NCI-H146 treated with DMSO at 0.1 percent for 48 hours (cell line): ENCODE measurements around the gene GATA3.
A peak's percentile ranks its signal among the peaks of the same experiment; 100 is the strongest.
"Not testable (repeated sequence)": the region's sequence is repeated elsewhere in the genome, so short reads cannot be mapped to it uniquely, and the experiment has no call there.

Source experiments
- DNase-seq: peaks from one replicate; lab custom pipeline; 2025; ENCODE audit not compliant: unreplicated experiment; lab: John Stamatoyannopoulos, UW

GATA3 gene

DNA sequence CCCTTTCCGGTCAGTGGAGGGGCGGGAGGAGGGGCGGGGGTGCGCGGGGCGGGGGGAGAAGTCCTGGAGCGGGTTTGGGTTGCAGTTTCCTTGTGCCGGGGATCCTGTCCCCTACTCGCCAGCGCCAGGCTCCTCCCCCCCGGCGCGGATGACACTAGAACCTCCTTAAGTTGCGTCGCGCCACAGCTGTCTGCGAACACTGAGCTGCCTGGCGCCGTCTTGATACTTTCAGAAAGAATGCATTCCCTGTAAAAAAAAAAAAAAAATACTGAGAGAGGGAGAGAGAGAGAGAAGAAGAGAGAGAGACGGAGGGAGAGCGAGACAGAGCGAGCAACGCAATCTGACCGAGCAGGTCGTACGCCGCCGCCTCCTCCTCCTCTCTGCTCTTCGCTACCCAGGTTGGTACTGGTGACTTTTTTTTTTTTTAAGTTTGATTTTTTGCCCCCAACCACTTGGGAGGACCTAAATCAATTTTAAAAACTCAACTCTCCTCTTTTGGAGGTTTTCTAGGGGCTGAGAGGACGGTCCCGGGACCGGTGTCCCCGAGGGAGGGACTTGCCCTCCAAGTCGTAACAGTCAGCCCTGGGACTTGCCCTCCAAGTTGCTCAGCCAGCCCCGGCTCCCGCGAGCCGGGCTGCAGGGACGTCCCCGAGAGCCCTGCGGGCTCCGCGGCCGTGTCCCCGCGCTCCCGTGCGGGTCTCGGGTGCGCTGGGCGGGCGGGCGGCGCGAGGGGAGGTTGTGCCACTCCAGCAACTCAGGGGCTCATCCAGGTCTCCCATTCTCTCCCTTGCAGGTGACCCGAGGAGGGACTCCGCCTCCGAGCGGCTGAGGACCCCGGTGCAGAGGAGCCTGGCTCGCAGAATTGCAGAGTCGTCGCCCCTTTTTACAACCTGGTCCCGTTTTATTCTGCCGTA is at the start of gene GATA3:
GATA3 (plus strand) TSS at position 195 of the 914 bp plus-strand sequence. CDS start 968 bp downstream, outside the sequence.
- DNase-seq: no peak

DNA sequence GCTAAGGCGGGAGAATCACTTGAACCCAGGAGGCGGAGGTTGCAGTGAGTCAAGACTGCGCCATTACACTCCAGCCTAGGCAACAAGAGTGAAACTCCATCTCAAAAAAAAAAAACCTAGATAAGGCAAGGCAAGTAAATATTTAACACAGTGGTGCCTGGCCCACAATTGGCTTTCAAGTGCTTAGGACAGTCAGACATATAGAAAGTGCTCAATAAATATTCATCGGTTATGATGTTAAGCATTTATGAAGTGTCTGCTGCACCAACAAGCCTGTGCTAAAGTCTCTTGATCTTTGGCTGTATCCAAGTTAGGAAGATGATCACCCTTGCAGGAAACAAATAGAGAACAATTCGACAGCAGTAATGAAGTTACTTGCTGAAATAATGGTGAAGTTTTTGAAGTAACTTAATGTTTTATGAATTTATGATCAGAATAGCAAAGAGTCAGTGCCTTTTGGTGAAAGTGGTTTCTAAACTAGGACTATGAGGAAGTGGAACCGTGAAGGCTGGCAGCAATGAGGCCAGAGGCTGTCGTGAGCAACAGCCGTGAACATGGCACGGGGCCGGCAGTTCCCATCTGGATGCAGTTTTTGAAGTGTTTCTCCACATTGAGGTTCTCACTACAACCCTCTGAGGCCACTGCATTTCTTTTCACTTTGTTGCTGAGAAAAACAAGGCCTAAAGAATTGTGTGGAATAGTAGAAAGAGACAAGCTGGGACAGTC is 48.1 kb upstream of the GATA3 start:
- no peak for DNase-seq

DNA sequence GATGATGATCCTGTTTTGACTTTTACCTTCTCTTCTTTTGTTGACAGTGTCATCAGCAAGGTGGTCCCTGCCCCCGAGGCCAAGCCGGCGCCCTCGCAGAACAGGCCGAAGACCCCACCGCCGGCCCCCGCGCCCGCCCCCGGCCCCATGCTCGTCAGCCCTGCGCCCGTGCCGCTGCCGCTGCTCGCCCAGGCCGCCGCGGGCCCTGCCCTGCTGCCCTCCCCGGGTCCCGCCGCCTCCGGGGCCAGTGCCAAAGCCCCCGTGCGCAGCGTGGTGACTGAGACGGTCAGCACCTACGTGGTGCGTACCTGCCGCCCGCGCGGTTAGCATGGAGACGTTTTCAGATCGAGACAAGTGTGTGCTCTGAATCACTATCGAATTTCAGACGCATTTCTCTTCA is 45.5 kb upstream of the GATA3 start:
- DNase-seq: no peak

DNA sequence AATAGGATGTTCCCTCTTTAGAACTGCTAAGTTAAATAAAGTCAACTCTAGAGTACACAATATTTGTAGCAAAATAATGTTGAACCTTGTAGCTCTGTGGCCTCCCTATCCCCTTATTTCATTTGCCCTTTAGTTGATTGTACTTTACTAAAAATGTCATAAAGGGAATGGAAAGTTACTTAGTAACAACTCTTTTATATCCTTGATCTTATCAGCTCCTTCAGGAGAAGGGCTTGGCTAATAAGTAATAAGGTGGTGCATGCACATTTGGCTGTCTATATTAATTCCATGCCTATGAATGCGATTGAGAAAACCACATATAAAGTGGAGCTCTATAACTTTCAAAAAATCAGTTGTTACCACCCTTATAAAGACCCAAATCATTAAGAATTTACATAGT is 41.5 kb upstream of the GATA3 start:
- no peak for DNase-seq

DNA sequence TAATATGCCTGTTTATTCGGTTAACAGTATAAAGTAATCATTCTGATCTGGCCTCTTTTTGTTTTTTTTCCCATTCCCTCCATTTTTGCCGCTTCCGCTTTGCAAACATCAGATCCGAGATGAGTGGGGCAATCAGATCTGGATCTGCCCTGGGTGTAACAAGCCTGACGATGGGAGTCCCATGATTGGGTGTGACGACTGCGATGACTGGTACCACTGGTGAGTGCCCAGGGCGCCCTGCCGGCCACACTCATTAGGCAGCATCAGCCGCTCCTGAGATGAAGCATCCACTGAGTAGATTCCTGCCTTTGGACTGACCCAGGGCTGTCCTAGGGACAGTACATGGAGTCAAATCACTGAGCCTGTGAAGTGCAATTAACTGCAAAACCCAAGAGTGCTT is 40.9 kb upstream of the GATA3 start:
- DNase-seq: no peak

DNA sequence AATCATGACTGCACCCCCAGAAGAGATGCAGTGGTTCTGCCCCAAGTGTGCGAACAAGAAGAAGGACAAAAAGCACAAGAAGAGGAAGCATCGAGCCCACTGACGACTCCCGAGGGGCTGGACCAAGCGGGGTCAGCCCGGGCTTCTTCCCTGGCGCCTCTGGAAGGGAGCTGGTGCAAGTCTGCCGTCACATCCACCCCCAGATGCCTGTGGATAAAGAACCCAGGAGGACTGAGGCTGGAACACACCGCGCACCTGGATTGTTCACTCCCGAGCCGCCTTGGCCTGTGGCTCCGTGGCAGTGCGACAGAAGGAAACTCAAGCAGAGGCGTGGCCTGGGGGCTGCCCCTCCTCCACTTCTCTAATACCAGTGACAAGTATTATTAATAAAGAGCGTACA is 39.8 kb upstream of the GATA3 start:
- DNase-seq: no peak

DNA sequence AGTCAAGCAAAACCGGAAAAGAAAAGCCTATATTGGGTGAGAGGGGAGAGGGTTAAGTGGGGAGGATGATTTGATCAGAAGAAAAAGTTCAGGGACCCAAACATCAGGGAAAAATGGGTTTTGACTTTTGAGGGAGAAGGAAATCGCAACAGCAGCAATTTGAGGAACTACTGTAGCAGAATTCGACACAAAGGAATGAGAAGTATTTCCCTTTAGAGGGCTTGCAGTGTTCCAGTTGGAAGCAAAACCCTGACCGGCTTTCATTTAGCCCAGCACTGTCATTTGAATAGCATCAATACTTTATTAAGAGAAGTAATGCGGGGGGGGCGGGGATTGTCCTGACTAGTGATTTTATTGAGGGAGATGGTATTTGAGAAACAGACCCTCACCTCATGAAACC is 37.2 kb upstream of the GATA3 start:
- DNase-seq: no peak

DNA sequence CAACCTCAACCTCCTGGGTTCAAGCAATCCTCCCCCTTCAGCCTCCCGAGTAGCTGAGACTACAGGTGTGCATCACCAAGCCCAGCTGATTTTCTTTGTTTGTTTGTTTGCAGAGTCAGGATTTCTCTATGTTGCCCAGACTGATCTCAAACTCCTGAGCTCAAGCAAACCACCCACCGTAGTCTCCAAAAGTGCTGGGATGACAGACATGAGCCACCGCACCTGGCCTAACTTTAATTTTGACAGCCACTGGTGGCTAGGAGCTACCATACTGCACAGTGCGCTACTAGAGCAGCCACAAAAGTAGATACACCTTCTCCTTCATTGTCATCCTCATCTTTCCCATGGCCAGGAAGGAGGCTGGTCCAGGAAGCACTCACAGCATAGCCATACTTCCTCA is 31.2 kb upstream of the GATA3 start:
- DNase-seq: no peak

DNA sequence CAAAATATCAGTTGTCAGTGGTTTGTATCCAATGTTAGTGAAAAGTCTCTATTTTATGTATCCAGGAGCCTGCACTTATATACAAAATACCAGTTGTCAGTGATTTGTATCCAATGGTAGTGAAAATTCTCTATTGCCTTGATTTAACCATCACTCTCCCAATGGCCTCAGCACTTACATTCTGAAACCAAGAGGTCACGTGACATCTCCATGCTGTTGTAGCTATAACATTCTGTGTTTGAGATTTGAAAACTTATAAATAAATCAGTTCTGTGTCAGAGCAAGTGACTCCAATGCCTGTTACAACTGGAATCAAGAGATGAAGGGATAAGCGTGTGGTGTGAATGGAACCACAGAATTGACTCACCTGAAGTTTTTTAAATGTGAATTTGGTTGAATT is 30.6 kb upstream of the GATA3 start:
- DNase-seq: no peak

DNA sequence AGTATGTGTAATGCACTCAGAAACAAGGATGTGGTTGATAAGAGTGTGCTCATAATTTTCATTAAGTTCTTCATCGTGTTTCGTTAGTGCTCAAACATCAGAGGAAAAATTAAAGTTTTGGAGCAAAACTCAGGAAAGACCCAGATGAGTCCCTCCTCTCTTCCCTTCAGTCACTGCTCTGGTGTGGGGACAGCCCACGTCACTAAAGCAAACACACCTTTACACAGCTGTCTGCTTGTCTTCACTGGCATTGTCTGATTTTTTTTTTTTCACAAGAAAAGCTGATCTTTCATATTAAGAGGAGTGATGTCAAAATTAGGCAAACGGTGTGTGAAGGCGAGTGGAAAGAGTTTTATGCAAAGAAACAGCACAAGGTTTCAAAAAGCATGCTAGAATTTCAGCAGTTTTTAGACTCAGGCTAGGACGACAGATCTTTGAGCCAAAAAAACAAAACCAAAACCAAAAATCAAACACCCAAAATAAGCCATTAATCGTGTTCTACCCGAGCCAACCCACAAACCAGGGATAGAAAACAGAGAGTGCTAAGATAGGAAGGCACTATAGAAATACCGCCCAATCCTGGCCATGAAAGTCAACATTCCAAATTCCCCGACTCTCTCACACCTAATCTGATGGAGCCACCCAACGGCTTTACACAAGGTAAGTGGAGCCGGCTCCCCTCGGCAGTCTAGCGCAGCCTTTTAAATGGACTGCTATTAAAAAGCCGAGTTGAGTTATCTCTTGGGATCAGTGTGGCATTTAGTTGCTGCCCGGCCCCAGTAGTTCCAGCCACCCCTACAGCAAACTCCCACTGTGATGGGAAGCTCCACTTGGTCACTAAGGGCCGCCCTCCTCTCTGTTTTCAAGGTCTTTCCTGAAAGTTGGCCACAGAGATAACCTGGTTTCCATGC is 27.9 kb upstream of the GATA3 start:
- peak; percentile 49 for DNase-seq

DNA sequence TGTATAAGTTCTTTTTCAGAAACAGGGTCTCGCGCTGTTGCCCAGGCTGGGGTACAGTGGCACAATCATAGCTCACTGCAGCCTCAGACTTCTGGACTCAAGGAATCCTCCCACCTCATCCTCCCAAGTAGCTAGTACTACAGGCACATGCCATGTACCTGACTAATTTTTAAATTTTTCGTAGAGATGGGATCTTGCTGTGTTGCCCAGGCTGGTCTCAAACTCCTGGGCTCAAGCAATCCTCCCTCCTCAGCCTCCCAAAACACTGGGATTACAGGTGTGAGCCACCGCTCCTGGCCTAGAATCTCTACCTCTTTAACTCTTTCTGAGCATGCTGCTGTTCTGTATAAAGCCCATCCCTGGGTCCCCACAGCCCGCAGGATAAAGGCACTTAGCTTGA is 23.3 kb upstream of the GATA3 start:
- DNase-seq: not testable (repeated sequence)

DNA sequence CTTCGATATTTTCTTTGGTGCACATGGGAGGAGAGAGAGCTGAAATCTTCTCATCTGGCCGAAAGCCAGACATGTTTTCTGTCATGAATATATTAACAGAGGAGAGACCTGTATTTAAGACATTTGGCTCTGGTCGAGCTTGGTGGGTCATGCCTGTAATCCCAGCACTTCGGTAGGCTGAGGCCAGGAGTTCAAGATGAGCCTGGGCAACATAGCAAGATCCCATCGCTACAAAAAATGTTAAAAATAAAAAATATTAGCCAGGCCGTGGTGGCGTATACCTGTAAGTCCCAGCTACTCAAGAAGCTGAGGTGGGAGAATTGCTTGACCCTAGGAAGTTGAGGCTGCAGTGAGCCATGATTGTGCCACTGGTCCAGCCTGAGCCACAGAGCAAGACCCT is 21.9 kb upstream of the GATA3 start:
- no peak for DNase-seq

DNA sequence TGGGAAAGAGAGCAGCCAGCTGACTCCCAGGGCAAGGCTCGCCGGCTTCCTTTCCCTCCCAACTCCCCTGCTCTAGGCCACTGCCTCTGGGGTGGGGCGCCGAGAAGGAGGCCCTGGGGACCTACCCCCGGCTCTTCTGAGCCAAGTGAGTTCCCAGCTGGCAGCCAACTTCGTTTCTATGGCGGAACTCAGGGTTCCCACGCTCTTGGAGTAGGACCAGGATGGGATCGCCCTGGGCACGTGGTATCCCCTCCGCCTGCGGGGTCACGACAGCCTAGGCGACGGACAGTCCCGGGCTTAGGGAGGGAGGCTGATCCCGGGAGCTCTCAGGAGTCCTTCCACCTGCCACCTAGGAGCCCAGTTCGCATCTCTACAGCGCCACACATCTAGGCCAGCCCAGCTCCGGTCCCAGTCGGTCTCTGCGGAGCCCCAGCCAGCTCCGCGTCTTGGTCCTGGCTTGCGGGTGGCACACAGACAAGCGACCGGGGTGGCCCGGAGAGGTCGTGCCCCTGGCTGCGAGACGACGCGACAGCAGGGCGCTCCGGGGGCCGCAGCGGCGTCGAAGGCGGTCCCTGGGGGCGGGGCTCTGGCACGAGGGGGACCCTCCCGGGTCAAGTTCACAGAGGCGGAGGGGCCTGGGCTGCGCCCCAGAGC is 20.5 kb upstream of the GATA3 start:
- DNase-seq: no peak

DNA sequence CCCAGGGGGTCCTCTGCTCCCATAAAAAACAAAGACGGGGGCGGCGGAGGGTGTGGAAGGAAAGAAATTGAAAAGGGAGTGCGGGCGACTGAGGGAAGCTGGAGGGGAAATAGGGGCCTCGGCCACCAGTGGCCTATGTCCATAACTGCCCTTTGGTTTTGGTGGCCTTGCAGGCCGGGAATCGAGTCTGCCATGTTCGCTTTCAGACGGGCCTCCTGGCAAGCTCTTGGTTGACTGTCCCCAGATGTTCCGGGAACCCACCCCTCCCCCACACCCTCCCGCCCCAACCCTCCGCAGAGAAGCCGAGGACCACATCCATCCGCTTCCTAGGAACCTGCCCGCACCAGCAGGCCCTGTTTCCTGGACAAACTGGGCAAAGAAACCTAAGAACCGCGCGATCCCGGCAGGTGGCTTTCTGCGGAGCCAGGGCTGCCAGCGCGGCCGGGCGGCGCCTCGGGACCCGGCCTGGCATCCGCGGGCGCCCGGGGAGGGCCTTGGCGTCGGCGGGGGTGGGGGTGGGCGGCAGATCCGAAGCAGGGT is 20.0 kb upstream of the GATA3 start:
- no peak for DNase-seq

DNA sequence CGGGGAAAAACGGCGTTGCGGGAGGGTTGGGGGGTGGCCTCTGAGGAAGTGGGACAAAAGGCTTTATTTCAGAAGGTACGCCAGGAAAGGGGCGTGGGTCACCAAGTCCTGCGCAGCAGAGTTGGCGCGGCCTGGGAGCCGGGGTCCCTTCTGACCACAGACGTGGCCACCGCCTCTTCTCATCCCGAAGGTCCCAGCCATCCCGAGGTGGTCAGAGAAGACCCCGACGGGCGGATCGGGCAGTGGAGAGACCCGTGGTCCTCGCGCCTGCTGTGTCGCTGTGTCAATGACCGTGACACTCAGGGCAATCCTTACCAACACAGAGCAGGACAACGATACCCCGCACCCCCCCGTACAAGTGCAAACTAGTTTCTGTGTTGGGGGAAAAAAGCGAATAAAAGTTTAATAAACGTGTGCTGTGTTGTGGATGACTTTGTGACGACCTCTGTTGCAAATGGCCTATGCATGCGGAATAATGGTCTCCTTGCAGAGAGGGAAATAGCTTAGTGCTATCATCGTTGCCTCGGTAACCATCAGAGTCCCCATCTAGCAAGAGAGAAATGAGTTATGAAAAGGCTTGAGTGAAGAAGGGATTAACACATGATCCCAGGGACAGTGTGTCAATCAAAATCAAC is 19.4 kb upstream of the GATA3 start:
- peak; percentile 32 for DNase-seq

DNA sequence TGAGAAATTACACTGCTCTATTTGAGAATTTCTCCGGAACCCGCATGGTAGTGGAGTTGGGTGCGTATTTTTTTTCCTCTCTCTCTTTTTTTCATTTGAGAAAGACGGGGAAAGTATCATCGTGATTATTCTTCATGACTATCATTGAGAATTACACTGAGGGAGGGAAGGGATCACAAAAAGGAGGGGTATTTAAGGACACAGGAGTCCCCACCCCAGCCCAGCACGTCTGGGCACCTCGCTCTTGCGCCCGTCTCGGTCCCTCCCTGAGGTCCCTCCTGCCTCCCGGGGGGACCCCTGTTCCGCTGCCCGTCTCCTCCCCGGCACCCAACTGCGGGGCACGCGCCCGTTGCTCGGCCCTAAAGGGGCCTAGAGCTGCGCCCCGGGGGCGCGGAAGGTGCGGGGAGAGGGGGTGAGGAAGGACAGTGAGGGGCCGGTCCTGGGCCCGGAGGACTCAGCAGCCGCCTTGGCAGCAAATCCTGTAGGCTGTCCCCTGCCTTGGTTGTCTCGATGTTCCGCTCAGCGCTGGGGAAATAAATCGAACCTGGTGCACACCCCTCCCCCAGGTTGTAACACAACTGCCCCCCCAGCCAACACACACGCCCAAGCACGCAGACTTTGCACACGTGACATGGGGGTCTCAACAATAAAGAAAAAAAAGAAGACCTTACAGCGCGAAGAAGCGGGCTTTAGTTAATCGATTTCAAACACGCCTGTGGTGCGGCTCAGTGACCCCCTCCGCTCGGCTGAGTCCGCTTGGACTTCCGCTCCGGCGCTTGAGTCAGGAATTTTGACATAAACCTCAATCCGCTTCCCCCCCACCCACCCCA is 18.6 kb upstream of the GATA3 start:
- no peak for DNase-seq

DNA sequence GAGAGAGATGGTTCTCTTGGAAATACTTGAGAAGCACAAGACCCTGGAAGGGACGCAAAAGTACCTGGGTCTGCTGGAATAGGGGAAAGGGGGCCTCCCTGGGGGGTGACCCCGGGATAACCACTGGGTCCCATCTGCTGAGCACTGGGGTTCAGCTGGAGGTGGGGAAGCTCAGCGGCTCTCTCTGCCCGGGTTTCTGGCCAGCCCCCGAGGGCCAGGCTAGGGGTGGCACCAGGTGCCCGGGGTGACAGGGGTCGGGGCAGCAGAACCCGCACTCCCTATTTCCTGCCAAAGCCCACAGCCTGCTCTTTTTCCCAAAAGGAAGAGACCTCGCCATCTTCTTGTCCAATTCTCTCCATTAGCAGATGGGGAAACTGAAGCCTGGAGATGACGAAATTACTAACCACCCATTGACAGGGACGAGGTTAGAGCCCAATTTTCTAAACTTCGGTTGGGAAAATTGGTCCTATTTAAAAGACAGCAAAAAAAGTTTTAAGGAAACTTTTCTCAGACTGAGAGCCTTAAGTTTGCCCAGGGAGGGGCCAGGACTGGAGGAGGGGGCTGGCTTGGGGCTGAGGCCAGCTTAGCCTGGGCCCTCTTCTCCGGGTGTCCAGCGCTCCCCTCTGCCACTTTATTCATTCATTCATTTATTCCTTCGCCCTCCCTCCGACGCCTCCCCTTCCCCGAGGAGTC is 17.8 kb upstream of the GATA3 start:
- no peak for DNase-seq

DNA sequence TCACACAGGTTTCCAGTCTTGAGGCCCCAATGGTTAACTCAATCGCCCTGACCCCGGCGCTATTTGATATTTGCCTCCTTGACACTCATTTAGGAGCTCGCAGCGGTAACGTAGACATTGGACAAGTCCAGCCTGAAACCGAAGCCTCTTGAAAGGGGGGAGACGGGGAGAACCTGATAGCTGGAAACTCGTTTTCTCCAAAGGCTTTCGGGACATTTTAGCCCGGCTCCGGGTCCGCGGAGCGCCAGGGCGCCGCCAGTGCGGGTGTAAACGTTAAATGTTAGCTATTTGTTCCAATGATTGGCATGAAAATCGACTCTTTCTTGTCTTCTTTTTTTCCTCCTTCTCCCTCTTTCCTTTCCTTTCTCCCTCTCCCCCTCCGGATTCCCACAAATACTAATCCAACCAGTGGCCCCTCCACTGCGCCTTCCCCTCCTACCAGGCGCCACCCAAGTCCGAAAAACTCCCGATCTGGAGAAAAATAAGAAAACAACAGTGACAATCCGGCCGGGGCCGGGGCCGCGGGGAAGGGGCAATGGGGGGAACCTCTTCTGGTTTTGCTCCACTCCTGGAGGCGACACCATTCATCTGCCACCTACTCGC is 17.2 kb upstream of the GATA3 start:
- DNase-seq: no peak
